HFFc6 (cell line): ENCODE data around the gene CCL24. TPM values are rescaled to one million over a fixed set of nuclear protein-coding genes. Genes with fewer than 3 reads are reported as not detected.

Experiments
- DNase-seq: peaks from one replicate; pipeline ENCODE4 v3.0.0-alpha.2; 2018
- H3K27ac Mint-ChIP-seq: 2 replicates; pipeline ENCODE4 v1.8.0; 2020; ENCODE audit warnings: mild to moderate bottlenecking, mixed read lengths
- H3K27me3 Mint-ChIP-seq: 2 replicates; pipeline ENCODE4 v1.8.0; 2021; ENCODE audit warnings: mild to moderate bottlenecking, moderate library complexity, mixed read lengths; ENCODE audit not compliant: insufficient read depth
- H3K36me3 Mint-ChIP-seq: 2 replicates; pipeline ENCODE4 v1.8.0; 2021; ENCODE audit warnings: low read depth, mixed read lengths
- H3K4me1 Mint-ChIP-seq: 2 replicates; pipeline ENCODE4 v1.8.0; 2020; ENCODE audit warnings: low read depth, mixed read lengths
- H3K4me3 Mint-ChIP-seq: 2 replicates; pipeline ENCODE4 v1.8.0; 2020; ENCODE audit warnings: mild to moderate bottlenecking, moderate library complexity, mixed read lengths
- H3K9me3 Mint-ChIP-seq: 2 replicates; pipeline ENCODE4 v1.8.0; 2020; ENCODE audit warnings: mild to moderate bottlenecking, mixed read lengths
- total RNA-seq, 6 experiments: library from RNA; stranded (reverse); fragmentation: NEBNext Ultra II Directional; extraction: Animal tissue kit (Norgen Biotek cat#: 25700); gene quantifications; 2 replicates in 1 of 6; 3 replicates in 5 of 6; pipeline ENCODE4 v1.2.3, GENCODE V29; 2021
- TF ChIP-seq, protein P1 (sequence below): fragments of 200-600 bp; sonication (generic); IDR thresholded peaks from 2 replicates; pipeline ENCODE4 v1.5.0; 2021; ENCODE audit warnings: antibody characterized with exemption, mild to moderate bottlenecking

CCL24 gene
- total RNA-seq, 6 experiments from 2014 or later, result not detected

DNA sequence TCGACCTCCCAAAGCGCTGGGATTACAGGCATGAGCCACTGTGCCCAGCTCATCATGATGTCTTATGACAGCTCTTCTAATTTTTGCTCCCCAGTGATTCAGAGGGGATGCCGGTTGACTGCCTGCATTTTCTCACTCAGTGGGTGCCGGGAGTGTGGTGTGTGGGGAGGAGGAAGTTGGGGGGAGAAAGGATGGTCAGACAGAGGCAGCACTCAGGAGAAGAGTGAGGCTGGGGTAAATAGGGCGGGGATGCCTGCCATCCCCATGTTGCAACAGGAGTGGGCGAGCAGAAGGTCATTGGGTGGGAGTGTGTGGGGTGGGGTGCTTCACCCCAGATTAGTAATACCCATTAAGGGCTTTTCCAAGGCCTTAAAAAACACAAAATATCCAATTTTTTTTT is 3.5 kb upstream of the CCL24 start:
- Mint-ChIP-seq H3K27ac (no peak overlapping the region), H3K4me1 (peaks cover 11% of the 10 kb centered on the region), H3K27me3 (peaks cover 18% of the 10 kb centered on the region), H3K4me3 (no peak overlapping the region), H3K9me3 (no peaks in the 10 kb centered on the region; the same call in 1 of the 2 replicates), H3K36me3 (no peaks in the 10 kb centered on the region)
- TF ChIP-seq, protein P1, sequence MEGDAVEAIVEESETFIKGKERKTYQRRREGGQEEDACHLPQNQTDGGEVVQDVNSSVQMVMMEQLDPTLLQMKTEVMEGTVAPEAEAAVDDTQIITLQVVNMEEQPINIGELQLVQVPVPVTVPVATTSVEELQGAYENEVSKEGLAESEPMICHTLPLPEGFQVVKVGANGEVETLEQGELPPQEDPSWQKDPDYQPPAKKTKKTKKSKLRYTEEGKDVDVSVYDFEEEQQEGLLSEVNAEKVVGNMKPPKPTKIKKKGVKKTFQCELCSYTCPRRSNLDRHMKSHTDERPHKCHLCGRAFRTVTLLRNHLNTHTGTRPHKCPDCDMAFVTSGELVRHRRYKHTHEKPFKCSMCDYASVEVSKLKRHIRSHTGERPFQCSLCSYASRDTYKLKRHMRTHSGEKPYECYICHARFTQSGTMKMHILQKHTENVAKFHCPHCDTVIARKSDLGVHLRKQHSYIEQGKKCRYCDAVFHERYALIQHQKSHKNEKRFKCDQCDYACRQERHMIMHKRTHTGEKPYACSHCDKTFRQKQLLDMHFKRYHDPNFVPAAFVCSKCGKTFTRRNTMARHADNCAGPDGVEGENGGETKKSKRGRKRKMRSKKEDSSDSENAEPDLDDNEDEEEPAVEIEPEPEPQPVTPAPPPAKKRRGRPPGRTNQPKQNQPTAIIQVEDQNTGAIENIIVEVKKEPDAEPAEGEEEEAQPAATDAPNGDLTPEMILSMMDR, result no peak
- DNase-seq, result no peak

DNA sequence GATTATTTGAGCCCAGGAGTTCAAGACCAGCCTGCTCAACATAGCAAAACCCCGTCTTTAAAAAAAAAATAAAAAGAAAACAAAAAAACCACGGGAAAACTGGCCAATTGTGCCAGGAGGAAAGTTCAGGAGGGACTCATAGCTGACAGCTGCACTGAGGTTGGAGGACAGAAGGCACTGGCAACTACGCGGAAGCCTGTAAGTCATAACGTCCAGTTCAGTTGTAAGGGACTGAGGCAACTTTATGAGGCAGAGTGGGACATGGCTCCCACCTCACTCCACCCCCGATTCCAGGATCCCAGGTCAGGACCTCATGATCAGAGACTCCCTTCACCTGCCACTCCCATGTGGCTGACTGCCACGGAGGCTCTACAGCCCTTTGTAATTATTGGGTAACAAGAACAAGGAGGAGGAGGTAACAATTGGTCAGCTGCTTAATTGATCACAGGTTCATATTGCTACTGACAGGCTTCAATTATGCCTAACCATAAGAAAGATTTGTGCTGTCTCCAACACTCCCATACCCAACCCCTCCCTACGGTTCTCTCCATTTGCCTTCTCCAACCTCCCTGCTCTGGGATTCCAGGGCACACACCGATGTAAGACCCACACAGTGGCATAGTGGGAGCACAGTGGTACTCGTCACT is 1.9 kb upstream of the CCL24 start:
- H3K9me3 Mint-ChIP-seq, result no peaks in the 10 kb centered on the region
- no peak for DNase-seq
- H3K27me3 Mint-ChIP-seq, result peaks cover 16% of the 10 kb centered on the region
- TF ChIP-seq, protein P1, result no peak
- H3K36me3 Mint-ChIP-seq, result no peaks in the 10 kb centered on the region
- H3K27ac Mint-ChIP-seq, result no peak overlapping the region
- H3K4me3 Mint-ChIP-seq, result no peak overlapping the region
- H3K4me1 Mint-ChIP-seq, result peaks cover 11% of the 10 kb centered on the region

DNA sequence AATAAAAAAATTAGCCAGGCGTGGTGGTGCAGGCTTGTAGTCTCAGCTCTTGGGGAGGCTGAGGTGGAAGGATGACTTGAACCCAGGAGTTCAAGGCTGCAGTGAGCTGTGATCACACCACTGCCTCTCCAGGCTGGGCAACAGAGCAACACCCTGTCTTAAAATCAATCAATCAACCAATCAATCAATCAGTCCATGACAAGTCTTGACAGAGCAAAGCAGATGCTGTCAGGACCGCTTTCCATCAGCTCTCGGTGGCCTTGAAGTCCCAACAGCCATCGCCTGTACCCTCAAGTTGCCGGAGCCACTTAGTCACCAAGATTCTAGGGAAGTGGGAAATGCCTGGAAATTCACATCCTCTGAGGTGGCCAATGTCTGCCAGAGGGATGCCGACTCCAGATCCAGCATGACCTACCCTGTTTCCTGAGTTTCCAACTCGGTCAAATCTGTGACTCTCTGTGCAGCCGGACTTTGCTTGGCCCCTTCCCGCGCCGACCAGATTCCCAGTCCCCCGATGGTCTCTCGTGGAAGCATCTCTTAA is 871 bp upstream of the CCL24 start:
- peaks cover 11% of the 10 kb centered on the region for H3K4me1 Mint-ChIP-seq
- H3K27ac Mint-ChIP-seq, result no peak overlapping the region
- peaks cover 12% of the 10 kb centered on the region for H3K27me3 Mint-ChIP-seq
- peak; percentile 46 for DNase-seq
- peak overlapping the region; percentile 14; the same call in 1 of the 2 replicates for H3K4me3 Mint-ChIP-seq
- H3K9me3 Mint-ChIP-seq, result no peaks in the 10 kb centered on the region
- no peaks in the 10 kb centered on the region for H3K36me3 Mint-ChIP-seq
- TF ChIP-seq, protein P1, result no peak

DNA sequence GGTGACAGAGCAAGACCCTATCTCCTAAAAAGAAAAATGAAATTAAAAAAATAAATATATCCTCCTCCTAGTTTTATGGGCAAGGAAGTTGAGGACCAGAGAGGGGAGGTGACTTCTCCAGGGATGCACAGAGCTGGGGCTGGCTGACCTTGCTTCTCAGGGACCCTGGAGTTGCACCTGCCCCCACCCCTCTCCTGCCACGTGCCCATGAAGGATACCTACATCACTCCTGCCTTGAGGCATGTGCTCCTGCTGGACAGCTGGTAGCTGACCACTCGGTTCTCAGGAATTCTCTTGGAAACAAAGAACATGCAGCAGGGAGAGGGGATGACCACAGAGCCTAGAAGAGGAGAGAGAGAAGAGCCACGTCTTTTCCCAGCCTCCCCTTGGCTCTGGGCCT is 522 bp downstream of the CCL24 start:
- Mint-ChIP-seq H3K36me3 (no peaks in the 10 kb centered on the region), H3K27ac (no peak overlapping the region), H3K9me3 (peaks cover 2% of the 10 kb centered on the region; the same call in 1 of the 2 replicates), H3K27me3 (peaks cover 12% of the 10 kb centered on the region), H3K4me1 (peaks cover 11% of the 10 kb centered on the region), H3K4me3 (no peak overlapping the region)
- TF ChIP-seq, protein P1, result no peak
- DNase-seq, result peak; percentile 24

DNA sequence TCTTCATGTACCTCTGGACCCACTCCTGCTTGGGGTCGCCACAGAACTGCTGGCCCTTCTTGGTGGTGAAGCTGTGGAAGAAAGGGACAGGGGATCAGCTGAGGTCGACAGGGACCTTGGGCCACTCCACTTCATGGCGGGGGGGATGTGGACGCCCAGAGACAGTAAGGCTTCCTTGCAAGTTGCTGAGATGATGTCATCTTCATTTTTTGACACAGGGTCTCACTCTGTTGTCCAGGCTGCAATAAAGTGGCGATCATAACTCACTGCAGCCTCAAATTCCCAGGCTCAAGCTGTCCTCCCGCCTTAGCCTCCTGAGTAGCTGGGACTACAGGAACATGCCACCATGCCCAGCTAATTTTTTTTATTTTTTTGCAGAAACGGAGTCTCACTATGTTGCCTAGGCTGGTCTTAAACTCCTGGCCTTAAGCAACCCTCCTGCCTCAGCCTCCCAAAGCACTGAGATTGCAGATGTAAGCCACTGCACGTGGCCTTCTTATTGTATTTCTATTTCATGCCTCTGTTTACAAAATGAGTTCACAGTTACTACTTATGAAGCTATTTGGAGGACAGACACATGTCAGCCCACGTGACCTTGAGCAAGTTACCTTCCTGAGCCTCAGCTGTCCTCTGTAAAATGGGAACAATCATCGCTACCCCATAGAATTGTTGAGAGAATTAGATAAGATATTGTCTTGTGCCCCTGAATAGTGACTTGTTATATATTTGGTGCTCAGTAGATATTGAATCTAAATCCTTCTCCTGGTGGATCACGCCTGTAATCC is 1.5 kb downstream of the CCL24 start:
- peaks cover 11% of the 10 kb centered on the region for H3K4me1 Mint-ChIP-seq
- peaks cover 13% of the 10 kb centered on the region for H3K27me3 Mint-ChIP-seq
- H3K36me3 Mint-ChIP-seq, result peaks cover 7% of the 10 kb centered on the region
- H3K4me3 Mint-ChIP-seq, result no peak overlapping the region
- DNase-seq, result no peak
- H3K9me3 Mint-ChIP-seq, result peaks cover 11% of the 10 kb centered on the region
- TF ChIP-seq, protein P1, result no peak
- no peak overlapping the region for H3K27ac Mint-ChIP-seq
